AG04450 (cell line): ENCODE measurements around the gene NKAIN2. TPM values are rescaled to one million over a fixed set of nuclear protein-coding genes. Genes with fewer than 3 reads are reported as not detected.

Source experiments
- CTCF ChIA-PET: fragments of 300-600, 350-600 bp; formaldehyde crosslinking; extraction: SDS; loops from one replicate; lab custom pipeline; 2022; ENCODE audit warnings: antibody characterized with exemption, inconsistent platforms; lab: Charles Lee
- POLR2A ChIA-PET: fragments of 350-600 bp; formaldehyde crosslinking; extraction: SDS; loops from one replicate; lab custom pipeline; 2021; ENCODE audit warnings: antibody characterized with exemption, inconsistent platforms; lab: Yijun Ruan, JAX
- DNase-seq: peaks from one replicate; pipeline ENCODE4 v3.0.0-alpha.2; 2011; ENCODE audit warnings: low read depth, low spot score
- H3K27ac ChIP-seq: one replicate; pipeline ENCODE4 v1.5.1; 2012; ENCODE audit warnings: low read depth, low read length, control low read depth
- H3K27me3 ChIP-seq: one replicate; pipeline ENCODE4 v1.6.0; 2012; ENCODE audit warnings: low read length; ENCODE audit not compliant: control insufficient read depth, insufficient read depth
- H3K4me3 ChIP-seq: 2 replicates; pipeline ENCODE4 v1.5.1; 2011; ENCODE audit warnings: mild to moderate bottlenecking, low read depth, low read length, control low read depth
- H3K9me3 ChIP-seq: 2 replicates; pipeline ENCODE4 v1.5.1; 2012; ENCODE audit warnings: low read length; ENCODE audit not compliant: control insufficient read depth, insufficient read depth
- CTCF ChIP-seq: IDR thresholded peaks from 2 replicates; pipeline ENCODE4 v1.5.1; 2011; ENCODE audit warnings: low read depth, low read length, control low read depth, inconsistent platforms
- polyA plus RNA-seq: library from polyadenylated mRNA; depleted of rRNA; stranded (reverse); fragments of >200 nt; gene quantifications from 2 replicates; pipeline ENCODE4 v1.2.3, GENCODE V29; 2011

The NKAIN2 gene
- polyA plus RNA-seq, 1 experiment, result not detected

DNA sequence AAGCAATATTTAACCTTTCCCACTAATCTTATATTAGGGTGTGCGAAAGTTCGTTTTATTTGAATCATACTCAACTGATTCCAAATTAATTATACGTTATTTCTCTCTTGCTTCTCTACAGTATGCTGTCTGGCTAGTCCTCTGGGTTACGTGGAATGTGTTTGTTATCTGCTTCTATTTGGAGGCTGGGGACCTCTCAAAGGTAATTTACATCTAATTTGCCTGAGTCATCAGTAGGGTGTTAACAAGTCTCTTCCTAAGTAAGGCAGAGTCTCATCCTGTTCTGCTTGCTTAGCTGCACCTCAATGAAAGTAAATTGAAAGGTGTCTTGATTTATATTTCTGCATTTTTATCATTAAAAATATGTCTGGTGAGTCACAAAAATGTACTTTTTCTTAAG lies 551.5 kb downstream of the NKAIN2 start:
- ChIA-PET POLR2A (no interaction called here), CTCF (no interaction called here)
- H3K27ac ChIP-seq, result no peak overlapping the region
- H3K27me3 ChIP-seq, result no peaks in the 10 kb centered on the region
- H3K4me3 ChIP-seq, result no peak overlapping the region
- no peak for TF ChIP-seq CTCF
- H3K9me3 ChIP-seq, result no peaks in the 10 kb centered on the region
- DNase-seq, result no peak

DNA sequence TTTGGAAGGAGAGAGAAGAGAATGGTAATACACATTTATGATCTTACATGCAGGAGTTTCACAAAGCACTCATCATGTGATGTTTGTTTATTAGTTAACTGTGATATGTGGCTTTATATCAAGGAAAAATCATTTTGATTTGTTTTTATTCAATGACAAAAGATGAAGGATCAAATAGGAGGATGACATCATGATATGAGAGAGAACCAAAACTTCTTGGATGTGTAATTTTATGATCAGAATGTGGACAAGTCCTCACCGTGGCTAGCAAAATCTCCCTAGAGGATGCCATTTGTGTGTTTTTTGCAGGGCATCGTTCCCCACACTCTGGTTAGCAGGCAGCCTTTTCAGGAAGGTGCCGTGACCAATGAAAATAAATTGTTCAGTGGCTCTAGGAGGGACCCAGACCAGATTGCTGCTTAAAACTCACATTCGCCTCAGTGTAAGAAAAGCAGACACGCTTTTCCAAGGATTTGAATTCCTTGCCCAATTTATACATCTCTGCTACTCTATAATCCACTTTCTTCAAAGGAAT lies 552.7 kb downstream of the NKAIN2 start:
- DNase-seq, result no peak
- POLR2A ChIA-PET, result no interaction called here
- CTCF ChIA-PET, result no interaction called here
- Histone ChIP-seq H3K27ac (no peak overlapping the region), H3K27me3 (no peaks in the 10 kb centered on the region), H3K4me3 (no peak overlapping the region), H3K9me3 (no peaks in the 10 kb centered on the region)
- no peak for TF ChIP-seq CTCF

- Histone ChIP-seq H3K27ac (no peak overlapping the region), H3K4me3 (no peak overlapping the region), H3K27me3 (no peaks in the 10 kb centered on the region), H3K9me3 (no peaks in the 10 kb centered on the region)
- ChIA-PET CTCF (no interaction called here), POLR2A (no interaction called here)
- no peak for TF ChIP-seq CTCF
- DNase-seq, result no peak
Observed at GRCh38 chr6:124356811-124357210, 553.1 kb downstream of the NKAIN2 start.

GRCh38 chr6:124368131-124368530 lies 564.5 kb downstream of the NKAIN2 start:
- H3K27ac ChIP-seq, result no peak overlapping the region
- H3K9me3 ChIP-seq, result no peaks in the 10 kb centered on the region
- H3K4me3 ChIP-seq, result no peak overlapping the region
- no peak for TF ChIP-seq CTCF
- DNase-seq, result no peak
- no peaks in the 10 kb centered on the region for H3K27me3 ChIP-seq
- POLR2A ChIA-PET, result no interaction called here
- CTCF ChIA-PET, result no interaction called here

- DNase-seq, result no peak
- Histone ChIP-seq H3K9me3 (no peaks in the 10 kb centered on the region), H3K27me3 (no peaks in the 10 kb centered on the region), H3K4me3 (no peak overlapping the region), H3K27ac (no peak overlapping the region)
- CTCF ChIA-PET, result no interaction called here
- POLR2A ChIA-PET, result no interaction called here
- no peak for TF ChIP-seq CTCF
Observed at GRCh38 chr6:124371974-124372475, 568.4 kb downstream of the NKAIN2 start.
